ENCODE data around the gene CCSER1.

The CCSER1 gene

GRCh38 chr4:90105274-90105673 is 21.9 kb upstream of the CCSER1 start:
- Histone ChIP-seq H3K36me3 (no peaks in the 10 kb centered on the region), H3K4me3 (ENCODE audit: low read depth, low read length) (no peak overlapping the region), H3K9me3 (ENCODE audit: severe bottlenecking) (no peaks in the 10 kb centered on the region), H3K27me3 (ENCODE audit: insufficient read depth, low read depth, severe bottlenecking) (no peaks in the 10 kb centered on the region), H3K27ac (no peak overlapping the region)
- no peak for TF ChIP-seq CTCF (IDR thresholded peaks at IDR 0.05; ENCODE audit: low read depth, low read length)
- DNase-seq, result no peak

GRCh38 chr4:90112715-90113114 is 14.5 kb upstream of the CCSER1 start:
- no peak for TF ChIP-seq CTCF (IDR thresholded peaks at IDR 0.05; ENCODE audit: low read depth, low read length)
- Histone ChIP-seq H3K27ac (no peak overlapping the region), H3K9me3 (ENCODE audit: severe bottlenecking) (no peaks in the 10 kb centered on the region), H3K4me3 (ENCODE audit: low read depth, low read length) (no peak overlapping the region), H3K27me3 (ENCODE audit: insufficient read depth, low read depth, severe bottlenecking) (no peaks in the 10 kb centered on the region), H3K36me3 (no peaks in the 10 kb centered on the region)
- DNase-seq, result no peak

- no peaks in the 10 kb centered on the region for H3K27me3 ChIP-seq (ENCODE audit: insufficient read depth, low read depth, severe bottlenecking)
- DNase-seq, result no peak
- H3K27ac ChIP-seq, result no peak overlapping the region
- no peak overlapping the region for H3K4me3 ChIP-seq (ENCODE audit: low read depth, low read length)
- TF ChIP-seq CTCF (IDR thresholded peaks at IDR 0.05; ENCODE audit: low read depth, low read length), result no peak
- H3K36me3 ChIP-seq, result no peaks in the 10 kb centered on the region
- no peaks in the 10 kb centered on the region for H3K9me3 ChIP-seq (ENCODE audit: severe bottlenecking)
These were observed 13.2 kb upstream of the CCSER1 start for GRCh38 chr4:90113881-90114457.

GRCh38 chr4:90118527-90119195 is 8.5 kb upstream of the CCSER1 start:
- Histone ChIP-seq H3K27ac (no peak overlapping the region), H3K4me3 (ENCODE audit: low read depth, low read length) (no peak overlapping the region), H3K36me3 (no peaks in the 10 kb centered on the region), H3K9me3 (ENCODE audit: severe bottlenecking) (no peaks in the 10 kb centered on the region), H3K27me3 (ENCODE audit: insufficient read depth, low read depth, severe bottlenecking) (no peaks in the 10 kb centered on the region)
- peak; percentile 42 for DNase-seq
- TF ChIP-seq CTCF (IDR thresholded peaks at IDR 0.05; ENCODE audit: low read depth, low read length), result no peak

GRCh38 chr4:90120037-90120436 is 7.2 kb upstream of the CCSER1 start:
- Histone ChIP-seq H3K27ac (no peak overlapping the region), H3K27me3 (ENCODE audit: insufficient read depth, low read depth, severe bottlenecking) (no peaks in the 10 kb centered on the region), H3K36me3 (no peaks in the 10 kb centered on the region), H3K9me3 (ENCODE audit: severe bottlenecking) (no peaks in the 10 kb centered on the region), H3K4me3 (ENCODE audit: low read depth, low read length) (no peak overlapping the region)
- no peak for DNase-seq
- peak; percentile 36; the same call in 1 of the 2 replicates for TF ChIP-seq CTCF (IDR thresholded peaks at IDR 0.05; ENCODE audit: low read depth, low read length)

- no peaks in the 10 kb centered on the region for H3K9me3 ChIP-seq (ENCODE audit: severe bottlenecking)
- no peak for TF ChIP-seq CTCF (IDR thresholded peaks at IDR 0.05; ENCODE audit: low read depth, low read length)
- DNase-seq, result no peak
These were observed 6.4 kb upstream of the CCSER1 start for GRCh38 chr4:90120815-90121214.

More at GRCh38 chr4:90120815-90121214, 6.4 kb upstream of the CCSER1 start:
- no peaks in the 10 kb centered on the region for H3K27me3 ChIP-seq (ENCODE audit: insufficient read depth, low read depth, severe bottlenecking)
- no peaks in the 10 kb centered on the region for H3K36me3 ChIP-seq
- no peak overlapping the region for H3K4me3 ChIP-seq (ENCODE audit: low read depth, low read length)
- no peak overlapping the region for H3K27ac ChIP-seq

Measured in WERI-Rb-1 (cell line).